ENCODE results near the gene CAMTA1.

CAMTA1 gene

DNA sequence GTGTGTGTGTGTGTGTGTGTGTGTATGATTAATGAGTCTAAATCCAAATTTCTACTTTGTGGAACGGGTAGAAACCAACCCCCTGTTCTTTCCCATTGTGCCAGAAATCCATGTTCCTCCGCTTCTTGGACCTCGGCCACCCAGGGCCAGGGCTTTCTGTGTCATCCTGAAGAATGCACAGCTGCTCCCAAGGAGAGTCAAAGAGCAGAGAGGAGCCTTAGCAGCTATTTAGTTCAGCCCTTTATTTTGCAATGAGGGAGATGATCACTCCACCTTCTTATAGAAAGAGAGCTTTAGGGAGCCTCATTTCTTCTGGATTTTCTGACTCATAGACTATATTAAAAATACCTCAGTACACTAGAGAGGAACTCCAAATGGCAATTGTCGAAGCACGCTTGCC is 496.6 kb downstream of the CAMTA1 start:
- TF ChIP-seq, protein P1, sequence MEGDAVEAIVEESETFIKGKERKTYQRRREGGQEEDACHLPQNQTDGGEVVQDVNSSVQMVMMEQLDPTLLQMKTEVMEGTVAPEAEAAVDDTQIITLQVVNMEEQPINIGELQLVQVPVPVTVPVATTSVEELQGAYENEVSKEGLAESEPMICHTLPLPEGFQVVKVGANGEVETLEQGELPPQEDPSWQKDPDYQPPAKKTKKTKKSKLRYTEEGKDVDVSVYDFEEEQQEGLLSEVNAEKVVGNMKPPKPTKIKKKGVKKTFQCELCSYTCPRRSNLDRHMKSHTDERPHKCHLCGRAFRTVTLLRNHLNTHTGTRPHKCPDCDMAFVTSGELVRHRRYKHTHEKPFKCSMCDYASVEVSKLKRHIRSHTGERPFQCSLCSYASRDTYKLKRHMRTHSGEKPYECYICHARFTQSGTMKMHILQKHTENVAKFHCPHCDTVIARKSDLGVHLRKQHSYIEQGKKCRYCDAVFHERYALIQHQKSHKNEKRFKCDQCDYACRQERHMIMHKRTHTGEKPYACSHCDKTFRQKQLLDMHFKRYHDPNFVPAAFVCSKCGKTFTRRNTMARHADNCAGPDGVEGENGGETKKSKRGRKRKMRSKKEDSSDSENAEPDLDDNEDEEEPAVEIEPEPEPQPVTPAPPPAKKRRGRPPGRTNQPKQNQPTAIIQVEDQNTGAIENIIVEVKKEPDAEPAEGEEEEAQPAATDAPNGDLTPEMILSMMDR (IDR thresholded peaks at IDR 0.05; ENCODE audit: borderline replicate concordance, insufficient read depth, low read depth, low read length): no peak
- H3K4me3 ChIP-seq (ENCODE audit: low read depth, low read length): no peak overlapping the region

DNA sequence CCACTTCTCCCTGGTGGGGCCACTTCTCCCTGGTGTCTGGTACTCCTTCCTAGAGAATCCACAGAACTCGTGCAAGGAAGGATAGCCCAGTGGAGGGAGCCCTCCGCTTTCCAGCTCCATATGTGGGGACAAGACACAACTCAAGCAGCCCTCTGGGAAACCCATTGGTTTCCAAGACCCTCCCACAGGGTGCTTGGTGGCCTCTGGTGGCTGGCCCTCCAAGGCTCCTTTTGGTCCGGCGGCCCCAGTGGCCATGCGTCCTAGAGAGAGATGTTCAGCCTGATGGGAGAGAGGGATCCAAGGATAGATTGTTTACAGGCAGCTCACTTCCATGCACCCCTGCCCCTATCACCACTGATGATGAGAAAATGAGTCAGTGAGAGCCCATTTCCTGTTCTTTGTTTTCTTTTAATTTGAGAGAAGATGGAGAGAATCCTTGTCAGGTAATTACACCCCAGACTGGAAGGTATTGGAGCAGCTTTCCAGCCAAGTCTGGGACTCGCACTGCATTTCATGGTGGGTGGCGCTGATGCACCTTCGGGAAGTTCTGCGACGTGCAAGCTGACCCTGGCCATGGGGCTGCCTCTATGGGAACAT is 499.7 kb downstream of the CAMTA1 start:
- TF ChIP-seq, protein P1 (IDR thresholded peaks at IDR 0.05; ENCODE audit: borderline replicate concordance, insufficient read depth, low read depth, low read length): no peak
- H3K4me3 ChIP-seq (ENCODE audit: low read depth, low read length): no peak overlapping the region

DNA sequence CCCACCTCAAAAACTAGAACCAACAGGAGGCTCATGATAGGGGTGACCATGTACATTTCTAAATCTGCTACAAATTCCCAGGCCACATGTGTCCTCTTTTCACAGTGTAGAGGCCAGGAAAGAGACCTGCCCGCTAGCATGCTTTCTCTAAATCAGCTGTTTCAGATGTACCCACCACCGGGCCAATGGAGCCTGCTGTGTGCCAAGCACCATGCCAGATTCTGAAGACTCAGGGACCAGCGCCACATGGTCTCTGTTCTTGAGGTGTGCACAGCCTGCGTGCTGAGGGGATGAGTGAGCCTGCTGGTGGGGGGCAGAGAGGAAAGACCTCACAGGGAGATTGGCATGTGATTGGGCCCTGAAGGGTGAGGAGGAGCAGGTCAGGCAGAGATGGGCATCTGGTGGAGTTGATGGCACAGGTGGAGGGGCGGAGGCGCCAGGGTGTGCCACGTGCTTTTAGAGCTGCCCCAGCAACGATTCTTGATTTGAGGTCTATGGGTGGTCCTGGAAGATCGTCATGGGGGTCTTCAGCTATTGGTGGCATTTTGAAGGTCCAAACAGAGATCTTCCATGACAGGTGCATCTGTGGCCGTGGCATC is 500.7 kb downstream of the CAMTA1 start:
- TF ChIP-seq, protein P1 (IDR thresholded peaks at IDR 0.05; ENCODE audit: borderline replicate concordance, insufficient read depth, low read depth, low read length): no peak

DNA sequence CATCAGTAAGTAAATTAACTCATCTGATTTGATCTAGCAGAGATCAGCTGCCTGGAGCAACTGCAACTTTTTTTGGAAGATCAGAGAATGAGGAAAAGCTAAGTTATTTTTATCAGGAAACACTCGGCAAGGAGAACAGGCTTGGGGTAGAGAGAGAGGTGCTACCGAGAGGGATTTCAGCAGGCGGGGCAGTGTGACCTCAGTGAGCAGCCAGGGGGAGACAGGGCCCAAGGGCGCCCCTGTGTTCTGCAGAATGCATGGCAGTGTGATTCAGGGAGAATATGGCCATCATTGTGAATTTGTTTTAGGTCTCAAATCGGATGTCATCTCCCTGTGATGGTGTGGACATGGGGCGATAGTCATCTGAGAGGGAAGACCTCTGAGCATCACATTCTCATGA is 501.8 kb downstream of the CAMTA1 start:
- TF ChIP-seq, protein P1 (IDR thresholded peaks at IDR 0.05; ENCODE audit: borderline replicate concordance, insufficient read depth, low read depth, low read length): no peak
- no peak overlapping the region for H3K4me3 ChIP-seq (ENCODE audit: low read depth, low read length)

More for the DNA sequence above, 500.7 kb downstream of the CAMTA1 start:
- no peak overlapping the region for H3K4me3 ChIP-seq (ENCODE audit: low read depth, low read length)

DNA sequence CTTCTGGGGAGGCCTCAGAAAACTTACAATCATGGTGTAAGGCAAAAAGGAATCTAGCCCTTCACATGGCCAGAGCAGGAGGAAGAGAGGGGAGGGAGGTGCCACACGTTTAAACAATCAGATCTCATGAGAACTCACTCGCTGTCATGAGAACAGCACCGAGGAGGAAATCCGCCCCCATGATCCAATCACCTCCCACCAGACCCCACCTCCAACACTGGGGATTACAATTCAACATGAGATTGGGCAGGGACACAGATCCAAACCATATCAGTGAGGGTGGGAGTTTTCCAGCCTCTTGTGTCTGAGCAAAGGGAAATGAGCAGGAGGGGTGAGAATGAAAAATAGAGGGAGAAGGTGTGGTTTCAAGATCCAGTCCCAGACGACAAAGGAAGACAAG is 503.7 kb downstream of the CAMTA1 start:
- no peak overlapping the region for H3K4me3 ChIP-seq (ENCODE audit: low read depth, low read length)
- TF ChIP-seq, protein P1 (IDR thresholded peaks at IDR 0.05; ENCODE audit: borderline replicate concordance, insufficient read depth, low read depth, low read length): no peak

DNA sequence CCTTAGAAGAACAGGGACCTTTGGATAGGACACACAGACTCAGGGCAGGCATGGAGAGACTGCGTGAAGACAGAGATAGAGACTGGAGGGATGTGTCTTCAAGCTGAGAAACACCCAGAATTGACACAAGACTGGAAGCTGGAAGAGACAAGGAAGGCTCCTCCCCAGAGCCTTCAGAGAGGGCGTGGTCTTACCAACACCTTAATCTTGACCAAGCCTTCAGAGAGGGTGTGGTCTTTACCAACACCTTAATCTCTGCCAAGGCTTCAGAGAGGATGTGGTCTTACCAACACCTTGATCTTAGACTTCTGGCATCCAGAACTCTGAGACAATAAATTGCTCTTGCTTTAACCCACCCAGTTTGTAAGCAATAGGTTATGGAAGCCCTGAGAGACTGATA is 504.4 kb downstream of the CAMTA1 start:
- TF ChIP-seq, protein P1 (IDR thresholded peaks at IDR 0.05; ENCODE audit: borderline replicate concordance, insufficient read depth, low read depth, low read length): no peak
- H3K4me3 ChIP-seq (ENCODE audit: low read depth, low read length): no peak overlapping the region
